ENCODE measurements around the gene CCDC188.
A peak's percentile ranks its signal among the peaks of the same experiment; 100 is the strongest.
"Not testable (repeated sequence)": the region's sequence is repeated elsewhere in the genome, so short reads cannot be mapped to it uniquely, and the experiment has no call there.

Gene CCDC188

GRCh38 chr22:20165421-20165820, 14.6 kb upstream of the CCDC188 start:
- TF ChIP-seq MAX (IDR thresholded peaks at IDR 0.05; ENCODE audit: low read depth, low read length) (no peak), MYC (IDR thresholded peaks at IDR 0.05; ENCODE audit: low read depth, low read length) (no peak), POLR2A (IDR thresholded peaks at IDR 0.05; ENCODE audit: extremely low read depth, insufficient read length) (no peak), CTCF (IDR thresholded peaks at IDR 0.05; ENCODE audit: low read depth, low read length) (no peak)
- H3K4me3 ChIP-seq (ENCODE audit: low read depth, low read length) = no peak overlapping the region
- no peak for DNase-seq (ENCODE audit: low read depth)

GRCh38 chr22:20164863-20165262, 14.0 kb upstream of the CCDC188 start:
- no peak for DNase-seq (ENCODE audit: low read depth)
- no peak overlapping the region for H3K4me3 ChIP-seq (ENCODE audit: low read depth, low read length)
- no peak for TF ChIP-seq MAX (IDR thresholded peaks at IDR 0.05; ENCODE audit: low read depth, low read length)
- no peak for TF ChIP-seq MYC (IDR thresholded peaks at IDR 0.05; ENCODE audit: low read depth, low read length)
- no peak for TF ChIP-seq CTCF (IDR thresholded peaks at IDR 0.05; ENCODE audit: low read depth, low read length)
- TF ChIP-seq POLR2A (IDR thresholded peaks at IDR 0.05; ENCODE audit: extremely low read depth, insufficient read length) = no peak

GRCh38 chr22:20160041-20160440, 9.2 kb upstream of the CCDC188 start:
- TF ChIP-seq MYC (IDR thresholded peaks at IDR 0.05; ENCODE audit: low read depth, low read length) = no peak
- TF ChIP-seq POLR2A (IDR thresholded peaks at IDR 0.05; ENCODE audit: extremely low read depth, insufficient read length) = no peak
- no peak for TF ChIP-seq CTCF (IDR thresholded peaks at IDR 0.05; ENCODE audit: low read depth, low read length)
- TF ChIP-seq MAX (IDR thresholded peaks at IDR 0.05; ENCODE audit: low read depth, low read length) = no peak
- no peak overlapping the region for H3K4me3 ChIP-seq (ENCODE audit: low read depth, low read length)

GRCh38 chr22:20159531-20159930, 8.7 kb upstream of the CCDC188 start:
- H3K4me3 ChIP-seq (ENCODE audit: low read depth, low read length); DNase-seq (ENCODE audit: low read depth): not testable (repeated sequence)

More at GRCh38 chr22:20160041-20160440, 9.2 kb upstream of the CCDC188 start:
- DNase-seq (ENCODE audit: low read depth) = no peak

GRCh38 chr22:20159076-20159475, 8.2 kb upstream of the CCDC188 start:
- DNase-seq (ENCODE audit: low read depth) = peak; percentile 91
- TF ChIP-seq POLR2A (IDR thresholded peaks at IDR 0.05; ENCODE audit: extremely low read depth, insufficient read length) (peak; percentile 29), MAX (IDR thresholded peaks at IDR 0.05; ENCODE audit: low read depth, low read length) (peak; percentile 19; the same call in 1 of the 2 replicates), MYC (IDR thresholded peaks at IDR 0.05; ENCODE audit: low read depth, low read length) (peak; percentile 16; the same call in 1 of the 2 replicates), CTCF (IDR thresholded peaks at IDR 0.05; ENCODE audit: low read depth, low read length) (no peak)
- H3K4me3 ChIP-seq (ENCODE audit: low read depth, low read length) = no peak overlapping the region

GRCh38 chr22:20158391-20159036, 7.7 kb upstream of the CCDC188 start:
- TF ChIP-seq MYC (IDR thresholded peaks at IDR 0.05; ENCODE audit: low read depth, low read length) (no peak), MAX (IDR thresholded peaks at IDR 0.05; ENCODE audit: low read depth, low read length) (no peak), CTCF (IDR thresholded peaks at IDR 0.05; ENCODE audit: low read depth, low read length) (no peak)
- H3K4me3 ChIP-seq (ENCODE audit: low read depth, low read length) = no peak overlapping the region
- peak; percentile 28 for DNase-seq (ENCODE audit: low read depth)
